ENCODE results near the gene C9orf85. TPM values are rescaled to one million over a fixed set of nuclear protein-coding genes. Genes with fewer than 3 reads are reported as not detected.

C9orf85 gene
- total and polyA plus RNA-seq, 2 donors (not counting 1 experiment from before 2014, with no cell fraction given) = 4.3 to 9.6 TPM

DNA sequence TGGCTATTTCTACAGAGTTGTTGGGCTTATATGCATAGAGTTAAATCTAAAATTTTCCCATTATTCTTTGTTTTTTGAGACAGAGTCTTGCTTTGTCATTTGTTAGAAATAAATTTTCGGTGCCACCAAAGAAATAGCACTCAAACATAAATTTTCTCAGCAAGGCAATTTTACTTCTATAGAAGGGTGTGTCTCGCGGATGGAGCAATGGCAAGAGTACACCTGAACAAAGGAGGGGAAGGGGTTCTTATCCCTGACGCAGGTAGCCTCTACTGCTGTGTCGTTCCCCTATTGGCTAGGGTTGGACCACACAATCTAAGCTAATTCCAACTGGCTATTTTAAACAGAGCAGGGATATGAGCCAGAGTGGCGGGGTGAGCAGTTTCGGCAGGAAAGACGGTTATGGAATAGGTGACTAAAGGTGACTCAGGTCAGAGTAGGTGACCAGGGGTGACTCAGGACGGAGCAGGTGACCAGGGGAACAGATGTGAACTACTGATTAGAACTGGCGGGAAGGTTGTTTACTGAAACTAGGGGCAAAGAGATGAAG, 57.2 kb downstream of the C9orf85 start:
- Mint-ChIP-seq H3K9me3 (ENCODE audit: insufficient read depth) (peaks cover 14% of the 10 kb centered on the region), H3K27ac (no peak overlapping the region), H3K27me3 (no peaks in the 10 kb centered on the region), H3K4me1 (no peaks in the 10 kb centered on the region), H3K4me3 (no peak overlapping the region)
- 61% methylated on average over 3 of the region's 10 CpGs for WGBS (ENCODE audit: insufficient coverage)
- no peak overlapping the region for H2AFZ ChIP-seq (ENCODE audit: insufficient read depth, low read depth, low read length, poor library complexity, severe bottlenecking)
- CTCF ChIA-PET = no interaction called here
- no peak overlapping the region for H3K27ac ChIP-seq (ENCODE audit: low read length in 2 of 2)
- H3K4me2 ChIP-seq (replicated peaks; ENCODE audit: low read depth, low read length, poor library complexity, severe bottlenecking) = no peak overlapping the region
- POLR2A ChIA-PET = no interaction called here
- TF ChIP-seq, protein P1, sequence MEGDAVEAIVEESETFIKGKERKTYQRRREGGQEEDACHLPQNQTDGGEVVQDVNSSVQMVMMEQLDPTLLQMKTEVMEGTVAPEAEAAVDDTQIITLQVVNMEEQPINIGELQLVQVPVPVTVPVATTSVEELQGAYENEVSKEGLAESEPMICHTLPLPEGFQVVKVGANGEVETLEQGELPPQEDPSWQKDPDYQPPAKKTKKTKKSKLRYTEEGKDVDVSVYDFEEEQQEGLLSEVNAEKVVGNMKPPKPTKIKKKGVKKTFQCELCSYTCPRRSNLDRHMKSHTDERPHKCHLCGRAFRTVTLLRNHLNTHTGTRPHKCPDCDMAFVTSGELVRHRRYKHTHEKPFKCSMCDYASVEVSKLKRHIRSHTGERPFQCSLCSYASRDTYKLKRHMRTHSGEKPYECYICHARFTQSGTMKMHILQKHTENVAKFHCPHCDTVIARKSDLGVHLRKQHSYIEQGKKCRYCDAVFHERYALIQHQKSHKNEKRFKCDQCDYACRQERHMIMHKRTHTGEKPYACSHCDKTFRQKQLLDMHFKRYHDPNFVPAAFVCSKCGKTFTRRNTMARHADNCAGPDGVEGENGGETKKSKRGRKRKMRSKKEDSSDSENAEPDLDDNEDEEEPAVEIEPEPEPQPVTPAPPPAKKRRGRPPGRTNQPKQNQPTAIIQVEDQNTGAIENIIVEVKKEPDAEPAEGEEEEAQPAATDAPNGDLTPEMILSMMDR (IDR thresholded peaks at IDR 0.05) = no peak
- TF ChIP-seq EZH2 (IDR thresholded peaks at IDR 0.05; ENCODE audit: borderline replicate concordance, insufficient read depth, low read depth, low read length, poor library complexity, severe bottlenecking) = no peak
- H3K4me1 ChIP-seq (ENCODE audit: control insufficient read depth in 2 of 2, insufficient read depth in 2 of 2, low read length in 2 of 2) = no peaks in the 10 kb centered on the region
- H3K27me3 ChIP-seq (replicated peaks in 1 of 4; ENCODE audit: control extremely low read depth in 1 of 4, control insufficient read depth in 3 of 4, insufficient read depth in 4 of 4, low read length in 3 of 4) = no peaks in the 10 kb centered on the region
- ATAC-seq (ENCODE audit: low read depth) (no peak), DNase-seq (no peak)
- H4K20me1 ChIP-seq (ENCODE audit: control insufficient read depth, insufficient read depth, low read length, poor library complexity, severe bottlenecking) = no peaks in the 10 kb centered on the region
- H3K9ac ChIP-seq (ENCODE audit: low read length) = no peak overlapping the region
- intact Hi-C loops (cut with micrococcal nuclease) = no loop called here
- H3K9me3 ChIP-seq (ENCODE audit: control extremely low read depth in 1 of 3, control insufficient read depth in 2 of 3, insufficient read depth in 1 of 3, low read length in 2 of 3) = peaks cover 0 to 19% (median 15%) of the 10 kb centered on the region in 3 donors
- peaks cover 3 to 9% of the 10 kb centered on the region in 2 experiments for H3K36me3 ChIP-seq (replicated peaks in 1 of 2; ENCODE audit: control extremely low read depth in 1 of 2, control insufficient read depth in 1 of 2, extremely low read depth in 1 of 2, insufficient read depth in 2 of 2, low read length in 1 of 2)
- no peak overlapping the region for H3K4me3 ChIP-seq (ENCODE audit: control extremely low read depth in 1 of 5, extremely low read depth in 1 of 5, insufficient read depth in 1 of 5, low read depth in 2 of 5, low read length in 4 of 5)
- H3K79me2 ChIP-seq (ENCODE audit: control insufficient read depth, insufficient read depth, low read length) = no peaks in the 10 kb centered on the region

DNA sequence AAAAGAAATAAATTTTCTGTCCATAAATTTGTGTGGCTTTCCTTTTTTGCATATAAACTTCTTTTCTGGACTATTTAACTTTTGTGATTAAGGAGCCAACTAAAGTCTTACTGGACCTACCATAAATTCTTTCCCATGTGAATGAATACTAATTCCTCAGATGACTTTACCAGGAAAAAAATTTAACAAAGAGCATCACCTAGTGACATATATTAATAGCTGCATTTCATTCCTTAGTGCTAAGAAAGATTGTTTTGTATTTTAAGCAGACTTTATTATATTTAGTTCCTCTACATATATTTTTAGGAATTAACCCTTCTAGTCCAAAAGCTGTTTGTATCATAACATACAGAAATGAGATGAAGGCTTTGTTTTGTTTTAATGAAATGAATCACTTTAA, 64.4 kb downstream of the C9orf85 start:
- H3K27ac ChIP-seq (ENCODE audit: low read length in 2 of 2) = no peak overlapping the region
- ATAC-seq (ENCODE audit: low read depth) = no peak
- POLR2A ChIA-PET = no interaction called here
- intact Hi-C loops (cut with micrococcal nuclease) = loop anchor here (1.0 kb wide), 1 partner anchor 372 kb away; no protein-coding TSS in a partner anchor
- no peak overlapping the region for H2AFZ ChIP-seq (ENCODE audit: insufficient read depth, low read depth, low read length, poor library complexity, severe bottlenecking)
- H3K36me3 ChIP-seq (replicated peaks in 1 of 2; ENCODE audit: control extremely low read depth in 1 of 2, control insufficient read depth in 1 of 2, extremely low read depth in 1 of 2, insufficient read depth in 2 of 2, low read length in 1 of 2) = peaks cover 0 to 2% of the 10 kb centered on the region in 2 experiments
- no peak overlapping the region for H3K4me2 ChIP-seq (replicated peaks; ENCODE audit: low read depth, low read length, poor library complexity, severe bottlenecking)
- H3K4me1 ChIP-seq (ENCODE audit: control insufficient read depth in 2 of 2, insufficient read depth in 2 of 2, low read length in 2 of 2) = no peaks in the 10 kb centered on the region
- no peak overlapping the region for H3K4me3 ChIP-seq (ENCODE audit: control extremely low read depth in 1 of 5, extremely low read depth in 1 of 5, insufficient read depth in 1 of 5, low read depth in 2 of 5, low read length in 4 of 5)
- Mint-ChIP-seq H3K4me3 (no peak overlapping the region), H3K27me3 (no peaks in the 10 kb centered on the region), H3K4me1 (peaks cover 2% of the 10 kb centered on the region), H3K27ac (no peak overlapping the region), H3K9me3 (ENCODE audit: insufficient read depth) (no peaks in the 10 kb centered on the region)
- no peaks in the 10 kb centered on the region for H3K79me2 ChIP-seq (ENCODE audit: control insufficient read depth, insufficient read depth, low read length)
- no peaks in the 10 kb centered on the region for H3K27me3 ChIP-seq (replicated peaks in 1 of 4; ENCODE audit: control extremely low read depth in 1 of 4, control insufficient read depth in 3 of 4, insufficient read depth in 4 of 4, low read length in 3 of 4)
- no peak overlapping the region for H3K9ac ChIP-seq (ENCODE audit: low read length)
- TF ChIP-seq, protein P1 (IDR thresholded peaks at IDR 0.05) = no peak
- no peak for TF ChIP-seq EZH2 (IDR thresholded peaks at IDR 0.05; ENCODE audit: borderline replicate concordance, insufficient read depth, low read depth, low read length, poor library complexity, severe bottlenecking)
- DNase-seq = no peak
- no peaks in the 10 kb centered on the region for H3K9me3 ChIP-seq (ENCODE audit: control extremely low read depth in 1 of 3, control insufficient read depth in 2 of 3, insufficient read depth in 1 of 3, low read length in 2 of 3)
- CTCF ChIA-PET = interaction anchor here (0.7 to 1.5 kb wide), 6 partner anchors 14 to 720 kb away, joined by 3 to 6 read pairs (median 3); no protein-coding TSS in a partner anchor
- H4K20me1 ChIP-seq (ENCODE audit: control insufficient read depth, insufficient read depth, low read length, poor library complexity, severe bottlenecking) = no peaks in the 10 kb centered on the region
